GM18507 (cell line): ENCODE measurements around the gene BHLHE41.
A peak's percentile ranks its signal among the peaks of the same experiment; 100 is the strongest.

ENCODE experiments used
- DNase-seq: peaks from one replicate; pipeline ENCODE4 v3.0.0; 2011; ENCODE audit warnings: low read depth; ENCODE audit not compliant: insufficient read length; ENCODE audit errors: extremely low spot score
- FAIRE-seq: peaks from 2 replicates; lab custom pipeline; 2011; peaks lifted over from hg19 to GRCh38; lab: Jason Lieb, UNC

Gene BHLHE41

GRCh38 chr12:26118308-26118707, 6.5 kb downstream of the BHLHE41 start:
- no peak for DNase-seq
- FAIRE-seq, result no peak

GRCh38 chr12:26116829-26117715, 7.8 kb downstream of the BHLHE41 start:
- DNase-seq (no peak), FAIRE-seq (no peak)

GRCh38 chr12:26114720-26115401, 10.0 kb downstream of the BHLHE41 start:
- DNase-seq (no peak), FAIRE-seq (no peak)

- DNase-seq (peak; percentile 79), FAIRE-seq (peak; percentile 78)
Observed at GRCh38 chr12:26113853-26114719, 10.8 kb downstream of the BHLHE41 start.

- no peak for DNase-seq
- no peak for FAIRE-seq
Observed at GRCh38 chr12:26113181-26113654, 11.6 kb downstream of the BHLHE41 start.

DNA sequence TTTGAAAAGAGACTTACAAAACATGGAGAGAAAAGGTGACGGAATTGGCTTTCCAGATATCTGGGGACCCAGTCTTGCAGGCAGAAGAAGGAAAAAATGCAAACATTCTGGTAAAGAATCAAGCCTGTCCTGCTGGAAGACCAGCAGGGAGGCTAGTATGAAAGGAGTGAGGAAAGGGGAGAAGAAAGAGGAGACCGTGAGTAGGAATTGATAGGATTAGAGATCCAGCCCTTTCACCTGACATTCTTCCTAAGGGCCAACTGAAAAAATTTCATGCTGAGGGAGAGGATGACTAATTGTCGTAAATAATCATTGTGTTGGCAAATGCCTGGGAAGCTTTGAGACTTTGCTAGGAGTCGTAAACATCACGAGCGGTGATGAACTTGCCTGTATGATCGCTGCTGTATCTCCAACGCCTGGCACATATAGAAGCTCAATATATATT, 12.1 kb downstream of the BHLHE41 start:
- FAIRE-seq (no peak), DNase-seq (no peak)

GRCh38 chr12:26112232-26112631, 12.6 kb downstream of the BHLHE41 start:
- no peak for FAIRE-seq
- DNase-seq, result no peak

DNA sequence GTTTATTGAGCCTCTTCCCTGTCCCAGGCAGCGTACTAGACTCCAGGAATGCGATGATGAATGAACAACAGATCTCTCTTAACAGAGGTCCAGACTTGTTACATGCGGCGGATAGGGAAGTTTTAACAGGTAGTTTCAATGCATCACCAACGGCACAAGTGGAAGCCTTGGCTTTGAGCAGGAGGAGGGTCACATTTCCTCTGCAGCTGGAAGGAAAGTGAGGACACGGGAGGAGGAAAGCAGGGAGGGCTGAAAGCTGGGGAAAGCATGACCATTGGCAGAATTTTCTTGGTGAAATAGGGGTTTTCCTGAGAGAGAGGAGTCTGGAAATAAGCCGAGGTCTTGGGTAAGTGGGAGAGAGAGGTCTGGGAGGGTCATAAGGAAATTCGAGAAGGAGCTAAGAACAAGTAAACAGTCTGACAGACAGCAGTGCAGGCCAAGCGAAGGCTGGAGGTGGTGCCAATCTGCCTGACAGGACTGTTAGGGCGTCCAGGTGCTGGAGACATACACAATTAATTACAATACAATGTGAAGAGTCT, 15.4 kb downstream of the BHLHE41 start:
- DNase-seq, result no peak
- FAIRE-seq, result no peak

DNA sequence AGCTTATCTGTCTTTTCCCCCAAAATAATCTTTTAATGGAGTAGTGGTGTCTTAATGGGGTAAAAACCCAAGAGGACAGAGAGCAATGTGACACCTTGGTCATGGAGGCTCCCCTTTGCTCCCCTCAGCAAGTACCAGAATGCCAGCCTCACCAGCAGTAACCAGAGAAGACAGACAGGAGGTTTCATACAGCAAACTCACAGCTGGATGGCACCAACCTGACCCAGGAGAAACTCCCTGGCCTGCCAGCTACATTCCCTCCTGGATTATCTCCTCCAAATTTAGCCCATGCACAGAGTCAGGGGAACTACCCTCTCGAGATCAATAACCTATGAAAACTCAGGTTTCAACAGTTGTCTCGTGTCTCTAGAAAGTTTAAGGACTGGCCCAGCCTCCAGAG, 15.9 kb downstream of the BHLHE41 start:
- FAIRE-seq (no peak), DNase-seq (no peak)

DNA sequence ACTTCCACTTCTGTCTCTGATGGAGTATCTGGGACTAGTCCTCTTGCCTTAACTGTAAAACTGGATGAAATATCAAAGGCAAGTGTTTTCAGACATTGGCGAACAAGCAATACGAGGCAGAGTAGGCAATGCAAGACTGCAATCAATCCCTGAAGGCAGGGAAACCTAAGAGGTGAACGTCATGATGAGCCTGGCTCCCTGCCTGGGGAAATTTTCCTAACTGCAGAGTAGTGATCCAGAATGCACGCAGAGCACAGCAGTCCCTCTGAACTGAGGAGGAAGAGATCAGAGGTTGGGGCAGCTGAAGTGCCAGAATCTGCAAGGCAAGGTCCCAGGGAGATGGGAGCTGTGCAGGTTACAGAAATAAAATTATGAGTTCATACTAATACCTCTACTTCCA, 18.5 kb downstream of the BHLHE41 start:
- no peak for DNase-seq
- FAIRE-seq, result no peak

DNA sequence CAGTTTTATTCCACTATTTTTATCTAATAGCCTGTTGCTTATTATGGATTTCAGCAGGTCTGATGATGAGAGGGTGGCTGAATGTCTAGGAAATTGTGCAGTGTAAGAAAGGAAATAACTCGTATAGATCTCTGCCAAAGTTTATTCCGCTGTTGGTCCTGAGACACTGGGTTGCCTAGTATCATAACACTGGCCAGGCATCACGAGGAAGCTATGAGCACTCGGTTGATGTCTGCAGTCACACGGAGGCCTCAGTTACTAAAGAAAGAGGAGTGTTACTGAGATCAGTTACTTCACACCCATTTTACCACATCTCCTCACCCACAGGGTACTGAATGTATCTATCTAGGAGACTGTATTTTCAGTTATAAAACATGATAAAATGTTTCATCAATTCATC, 21.9 kb downstream of the BHLHE41 start:
- DNase-seq (no peak), FAIRE-seq (no peak)

DNA sequence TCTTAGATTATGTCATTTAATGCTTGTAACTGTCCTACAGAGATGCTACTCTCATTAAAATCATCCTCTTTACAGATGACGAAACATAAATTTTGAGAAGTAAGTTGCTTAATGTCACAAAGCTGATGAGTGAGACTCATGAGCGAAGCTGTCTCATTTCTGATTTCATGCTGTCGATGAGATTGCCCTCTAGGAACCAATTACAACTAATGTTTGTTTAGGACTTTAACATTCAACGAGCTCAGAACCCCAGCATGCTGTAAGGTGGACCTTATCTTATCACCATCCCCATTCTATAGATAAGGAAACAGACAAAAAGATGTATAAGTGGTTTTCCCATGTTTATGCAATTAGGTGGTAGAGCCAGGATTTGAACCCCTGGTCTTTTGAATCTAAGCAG, 23.1 kb downstream of the BHLHE41 start:
- no peak for DNase-seq
- no peak for FAIRE-seq

DNA sequence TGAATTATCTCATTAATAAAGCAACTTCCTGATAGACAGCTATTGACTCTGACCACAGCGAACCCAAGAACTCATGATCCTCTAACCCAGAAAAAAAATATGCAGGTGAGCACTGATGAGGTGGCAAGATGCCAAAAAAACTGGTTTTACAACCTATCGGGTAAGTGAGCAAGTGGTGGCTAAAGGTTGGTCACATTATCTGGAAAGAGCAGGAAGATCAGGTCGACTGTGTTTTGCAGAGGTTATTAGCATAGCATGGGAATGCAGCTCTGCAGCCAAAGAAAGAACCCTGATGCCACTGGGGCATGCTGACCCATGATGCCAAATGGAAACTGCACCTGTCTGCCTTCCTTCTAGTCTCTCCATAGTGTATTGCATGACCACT, 23.5 kb downstream of the BHLHE41 start:
- no peak for FAIRE-seq
- no peak for DNase-seq

DNA sequence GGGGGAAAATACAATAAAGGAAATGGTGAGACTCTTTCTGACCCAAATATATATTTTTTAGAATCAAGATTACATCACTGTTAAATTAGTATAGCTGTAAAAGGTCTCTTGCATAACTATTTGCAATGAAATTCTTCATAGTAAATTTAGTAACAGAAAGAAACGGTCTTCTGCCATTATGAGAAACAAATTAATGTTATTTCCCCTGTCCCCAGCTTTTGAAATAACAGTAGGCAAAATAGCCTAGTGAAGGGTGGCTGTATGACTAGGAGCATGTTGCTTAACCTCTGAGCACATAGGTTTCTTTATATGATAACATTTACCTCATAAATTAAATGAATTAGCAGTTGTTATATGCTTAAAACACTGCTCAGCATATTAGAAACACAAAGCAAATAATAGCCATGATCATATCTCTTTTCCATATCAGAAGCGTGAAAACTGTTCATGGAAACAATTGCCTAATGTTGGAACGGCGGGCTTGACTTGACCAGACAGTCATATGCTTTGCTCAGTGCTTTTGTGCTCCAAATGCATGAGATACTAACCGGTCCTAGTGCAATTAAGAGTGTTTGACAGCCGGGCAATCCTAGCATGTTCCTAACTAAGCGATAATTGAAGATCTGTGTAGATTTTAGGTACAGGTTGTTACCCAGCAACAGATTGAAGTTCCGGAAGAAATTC, 24.0 kb downstream of the BHLHE41 start:
- FAIRE-seq (no peak), DNase-seq (no peak)

- FAIRE-seq, result peak; percentile 93
Observed at GRCh38 chr12:26097046-26097878, 27.6 kb downstream of the BHLHE41 start.

GRCh38 chr12:26096036-26096435, 28.8 kb downstream of the BHLHE41 start:
- no peak for FAIRE-seq
- no peak for DNase-seq

More at GRCh38 chr12:26097046-26097878, 27.6 kb downstream of the BHLHE41 start:
- peak; percentile 33 for DNase-seq

DNA sequence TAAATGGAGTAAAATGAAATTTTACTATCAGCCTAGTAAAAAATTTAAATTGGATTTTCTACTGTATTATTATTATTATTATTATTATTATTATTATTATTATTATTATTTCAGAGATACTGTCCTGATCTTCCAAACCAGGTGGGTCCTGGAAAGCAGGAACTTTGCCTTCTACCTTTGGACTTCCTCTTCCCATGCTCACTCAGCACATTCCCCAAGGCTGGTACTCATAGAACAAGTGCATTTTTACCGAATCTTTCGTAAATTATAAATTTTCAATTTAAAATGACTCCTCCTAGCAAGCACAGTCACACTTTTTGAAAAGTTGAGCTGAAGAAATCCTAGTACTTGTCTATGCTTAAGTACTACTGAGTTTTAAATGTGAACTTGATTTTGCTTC, 29.7 kb downstream of the BHLHE41 start:
- DNase-seq, result no peak
- FAIRE-seq, result no peak
